ENCODE measurements around the gene CFAP20DC. TPM values are rescaled to one million over a fixed set of nuclear protein-coding genes. Genes with fewer than 3 reads are reported as not detected.
A peak's percentile ranks its signal among the peaks of the same experiment; 100 is the strongest.

The CFAP20DC gene
- total and polyA plus RNA-seq, 2 experiments from 2014 or later: 7.4 to 11.4 TPM

- Histone ChIP-seq H3K27ac (ENCODE audit: low read depth) (no peak overlapping the region), H3K4me1 (ENCODE audit: insufficient read depth) (peaks cover 23% of the 10 kb centered on the region), H3K9me2 (ENCODE audit: insufficient read depth) (no peaks in the 10 kb centered on the region), H2AFZ (no peak overlapping the region), H3K4me2 (0 out of 2 replicates have a peak overlapping the region, but pooled peaks have one; percentile 21), H3K27me3 (ENCODE audit: insufficient read depth) (no peaks in the 10 kb centered on the region), H3K4me3 (no peak overlapping the region), H3K79me2 (replicated peaks; ENCODE audit: insufficient read depth) (no peaks in the 10 kb centered on the region), H3F3A (replicated peaks; ENCODE audit: low read depth) (no peaks in the 10 kb centered on the region), H3K36me3 (ENCODE audit: insufficient read depth) (no peaks in the 10 kb centered on the region), H4K20me1 (replicated peaks; ENCODE audit: insufficient read depth) (no peaks in the 10 kb centered on the region)
- H3K9me3 Mint-ChIP-seq: no peaks in the 10 kb centered on the region
- ATAC-seq (no peak), DNase-seq (ENCODE audit: low spot score) (no peak)
- H3K4me3 Mint-ChIP-seq: no peak overlapping the region
- H3K4me1 Mint-ChIP-seq: peaks cover 19% of the 10 kb centered on the region
- no peaks in the 10 kb centered on the region for H3K27me3 Mint-ChIP-seq (ENCODE audit: insufficient read depth, low read depth, poor library complexity)
- H3K27ac Mint-ChIP-seq: peak overlapping the region; percentile 20
- TF ChIP-seq EZH2 (IDR thresholded peaks at IDR 0.05; ENCODE audit: low read depth, unreplicated experiment) (no peak), REST (IDR thresholded peaks at IDR 0.05; ENCODE audit: unreplicated experiment) (no peak), JUNB (IDR thresholded peaks at IDR 0.05; ENCODE audit: unreplicated experiment) (no peak), ETS1 (IDR thresholded peaks at IDR 0.05) (no peak), CREB1 (CRISPR knock-in tag; IDR thresholded peaks at IDR 0.05; ENCODE audit: low read depth) (no peak), EZH2phosphoT487 (IDR thresholded peaks at IDR 0.05; ENCODE audit: unreplicated experiment) (no peak), NANOG (IDR thresholded peaks at IDR 0.05; ENCODE audit: borderline replicate concordance) (no peak), ZNF462 (CRISPR knock-in tag; IDR thresholded peaks at IDR 0.05) (no peak)
- no peaks in the 10 kb centered on the region for H3K36me3 Mint-ChIP-seq (ENCODE audit: low read depth)
These were observed 256.8 kb downstream of the CFAP20DC start for GRCh38 chr3:58792921-58793451.
